ENCODE results near the gene PPP4R2. TPM values are rescaled to one million over a fixed set of nuclear protein-coding genes. Genes with fewer than 3 reads are reported as not detected.

The PPP4R2 gene
- total and polyA plus RNA-seq, 9 of the 15 experiments (the other 6 are each of a cell fraction or from before 2014, with no cell fraction given): 11.0 to 49.6 (median 31.6) TPM

- ATAC-seq: no peak
- POLR2A ChIA-PET: interaction anchor here (2.1 kb wide), 1 partner anchor 19 kb away, joined by 4 read pairs; no protein-coding TSS in a partner anchor
- Histone ChIP-seq H3K4me3 (no peak overlapping the region), H3K4me1 (replicated peaks in 1 of 2; ENCODE audit: control insufficient read depth in 2 of 2, insufficient read depth in 2 of 2, low read length in 2 of 2) (peaks cover 9 to 10% of the 10 kb centered on the region in 2 experiments; a peak in 3 of 5 replicates), H3K36me3 (ENCODE audit: control insufficient read depth, insufficient read depth, low read length) (peaks cover 20% of the 10 kb centered on the region), H3K9ac (ENCODE audit: insufficient read depth in 1 of 2, low read depth in 2 of 2, low read length in 2 of 2) (no peak overlapping the region), H3K9me1 (ENCODE audit: control insufficient read depth, insufficient read depth, low read length) (no peaks in the 10 kb centered on the region), H2AFZ (ENCODE audit: low read depth, low read length) (no peak overlapping the region), H3K27ac (ENCODE audit: extremely low read depth, low read depth, low read length) (no peak overlapping the region), H3K4me2 (ENCODE audit: insufficient read depth, low read length) (no peak overlapping the region), H3K27me3 (ENCODE audit: control insufficient read depth in 2 of 2, insufficient read depth in 2 of 2, low read length in 2 of 2) (no peaks in the 10 kb centered on the region), H3K79me2 (ENCODE audit: control insufficient read depth, insufficient read depth, low read length) (peaks cover 100% of the 10 kb centered on the region), H4K20me1 (replicated peaks; ENCODE audit: control insufficient read depth, insufficient read depth, low read length) (peaks cover 16% of the 10 kb centered on the region), H3K9me3 (replicated peaks; ENCODE audit: control insufficient read depth, insufficient read depth, low read depth, low read length) (0 out of 2 replicates have a peak, but pooled peaks cover 3% of the 10 kb centered on the region)
- DNase-seq (ENCODE audit: extremely low read depth in 1 of 4, low spot score in 3 of 4): no peak
- 100% methylated on average over 2 of the region's 2 CpGs for WGBS (ENCODE audit: insufficient coverage, low coverage, missing lambda C conversion rate)
- no peak for FAIRE-seq
- intact Hi-C loops (cut with micrococcal nuclease) (no loop called here), in situ Hi-C loops (cut with MboI) (no loop called here)
- BruUV-seq (replicated peaks): no TSS peak
- CTCF ChIA-PET (ENCODE audit: low intra/inter-chr PET ratio): no interaction called here
- TF ChIP-seq SMARCA4 (IDR thresholded peaks at IDR 0.05): no peak
- no peak for TF ChIP-seq SRSF7 (optimal IDR thresholded peaks at IDR 0.05; ENCODE audit: low read depth, low read length)
- TF ChIP-seq MAFG (tag; conservative IDR thresholded peaks at IDR 0.05): no peak
- no peak for TF ChIP-seq NFXL1 (CRISPR knock-in tag; IDR thresholded peaks at IDR 0.05)
- TF ChIP-seq DMBX1 (CRISPR knock-in tag; IDR thresholded peaks at IDR 0.05; ENCODE audit: borderline replicate concordance): no peak
- TF ChIP-seq HNRNPK (IDR thresholded peaks at IDR 0.05; ENCODE audit: low read depth, low read length, poor library complexity, severe bottlenecking): no peak
- no peak for TF ChIP-seq HLTF (IDR thresholded peaks at IDR 0.05)
- TF ChIP-seq ERF (CRISPR knock-in tag; IDR thresholded peaks at IDR 0.05): no peak
Observed at GRCh38 chr3:73026760-73027113, 30.1 kb downstream of the PPP4R2 start.
